ENCODE results near the gene USP10.

The USP10 gene

DNA sequence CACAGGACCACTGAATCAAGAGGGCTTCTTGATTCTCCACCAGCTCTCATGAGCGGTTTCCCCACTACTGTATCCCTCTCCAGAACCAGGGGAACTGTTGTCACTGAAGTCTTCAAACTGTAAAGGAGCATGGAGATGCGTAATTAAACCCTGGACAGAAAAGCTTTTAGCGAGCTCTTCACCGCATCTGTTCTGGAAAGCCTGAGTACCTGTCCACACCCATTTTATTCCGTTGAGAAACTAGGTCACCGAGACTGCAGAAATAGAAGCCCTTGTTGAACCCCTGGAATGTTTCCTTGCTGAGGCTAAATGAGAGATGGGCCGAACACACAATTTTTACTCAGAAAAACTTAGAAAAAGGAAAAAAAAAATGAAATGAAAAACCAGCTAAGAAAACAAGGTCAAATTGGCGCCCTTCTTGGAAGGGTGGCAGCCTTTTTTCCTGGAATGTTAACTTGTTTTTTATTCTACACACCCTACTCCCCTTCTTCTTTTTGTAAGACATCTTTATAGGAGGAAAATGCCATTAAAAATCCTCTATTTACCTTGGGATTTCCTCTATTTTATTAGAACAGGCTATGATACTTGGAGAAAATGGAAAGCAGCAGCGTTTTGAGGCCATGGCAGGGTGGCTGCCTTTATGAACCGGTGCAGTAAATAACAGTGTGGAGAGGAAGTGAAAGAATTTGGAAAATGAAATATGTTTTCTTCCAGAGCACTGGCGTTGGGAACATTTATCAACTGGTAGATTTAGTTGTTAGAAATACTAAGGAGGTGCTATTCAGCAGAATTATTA is 67.4 kb downstream of the USP10 start:
- no peak overlapping the region for H3K4me3 ChIP-seq (ENCODE audit: low read length)
- no peak for TF ChIP-seq ZNF274 (IDR thresholded peaks at IDR 0.05; ENCODE audit: low read depth, low read length)

DNA sequence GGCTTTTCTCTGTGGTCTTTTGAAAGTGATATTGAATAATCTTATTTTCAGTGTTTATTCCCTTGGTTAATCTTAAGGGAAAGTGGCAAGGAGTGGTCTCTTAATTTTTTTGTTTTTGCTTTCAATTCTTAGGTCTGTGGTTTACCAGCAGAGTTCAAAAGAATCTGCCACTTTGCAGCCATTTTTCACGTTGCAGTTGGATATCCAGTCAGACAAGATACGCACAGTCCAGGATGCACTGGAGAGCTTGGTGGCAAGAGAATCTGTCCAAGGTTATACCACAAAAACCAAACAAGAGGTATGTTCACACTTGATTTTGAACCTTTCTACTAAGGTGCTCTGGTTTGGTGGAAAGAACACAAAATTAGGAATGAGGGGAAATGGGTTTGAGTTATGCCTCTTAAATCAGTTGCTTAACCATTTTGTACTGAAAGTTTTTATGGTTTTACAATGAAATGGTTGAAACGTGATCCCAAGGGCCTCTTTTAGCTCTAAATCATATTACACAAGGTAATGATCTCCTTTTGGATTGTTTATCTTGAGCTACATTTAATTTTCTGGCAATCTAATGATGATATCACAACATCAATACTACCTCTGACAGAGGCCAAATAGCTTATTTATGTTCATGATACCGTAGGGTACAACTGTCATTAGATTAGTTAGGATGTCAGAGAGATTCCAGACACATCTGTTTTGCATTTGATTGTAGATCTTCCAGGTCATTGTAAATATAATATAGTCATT is 68.4 kb downstream of the USP10 start:
- H3K4me3 ChIP-seq (ENCODE audit: low read length) = no peak overlapping the region
- TF ChIP-seq ZNF274 (IDR thresholded peaks at IDR 0.05; ENCODE audit: low read depth, low read length) = no peak

- TF ChIP-seq ZNF274 (IDR thresholded peaks at IDR 0.05; ENCODE audit: low read depth, low read length) = no peak
- H3K4me3 ChIP-seq (ENCODE audit: low read length) = no peak overlapping the region
Measured at GRCh38 chr16:84768808-84769197, 69.0 kb downstream of the USP10 start.

- no peak for TF ChIP-seq ZNF274 (IDR thresholded peaks at IDR 0.05; ENCODE audit: low read depth, low read length)
- no peak overlapping the region for H3K4me3 ChIP-seq (ENCODE audit: low read length)
Measured at GRCh38 chr16:84769416-84769815, 69.6 kb downstream of the USP10 start.

DNA sequence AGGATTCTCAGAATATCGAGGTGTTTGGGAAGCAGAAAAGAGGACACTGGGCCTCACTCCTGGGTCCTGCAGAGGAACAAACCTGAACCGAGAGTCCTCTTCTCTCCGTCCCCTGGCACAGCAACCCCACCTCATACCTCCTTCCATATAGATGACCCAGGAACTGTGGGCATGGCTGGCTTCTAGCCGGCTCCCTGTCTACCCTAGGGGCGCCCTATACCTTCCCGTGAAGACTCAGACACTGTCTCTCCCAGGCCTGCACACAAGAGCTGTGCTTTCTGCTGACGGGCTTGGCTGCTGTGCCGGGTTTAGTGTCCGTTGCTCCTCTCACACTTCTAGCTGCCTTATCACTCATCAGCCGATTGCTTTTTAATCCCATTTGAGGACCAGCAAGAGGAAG is 73.5 kb downstream of the USP10 start:
- no peak for TF ChIP-seq ZNF274 (IDR thresholded peaks at IDR 0.05; ENCODE audit: low read depth, low read length)
- H3K4me3 ChIP-seq (ENCODE audit: low read length) = no peak overlapping the region

DNA sequence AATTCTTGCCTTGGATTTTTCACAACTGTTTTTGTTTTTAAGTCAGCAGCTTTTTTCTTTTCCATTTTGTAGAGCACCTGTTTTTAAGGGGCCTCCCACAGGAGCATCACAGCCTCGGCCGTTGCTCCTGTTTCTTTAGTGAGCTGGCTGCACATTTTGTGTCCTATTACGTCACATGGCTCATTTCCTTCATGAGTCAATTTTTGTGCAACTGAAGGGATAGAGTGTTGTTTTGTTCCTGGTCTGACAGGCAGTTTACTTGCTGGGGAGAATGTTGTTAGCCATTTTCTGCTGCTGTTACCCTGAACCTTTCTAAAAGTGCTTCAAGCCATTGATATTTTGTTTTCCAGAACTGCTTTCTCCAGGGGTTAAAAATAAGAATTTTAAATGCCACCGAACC is 75.0 kb downstream of the USP10 start:
- H3K4me3 ChIP-seq (ENCODE audit: low read length) = no peak overlapping the region
- TF ChIP-seq ZNF274 (IDR thresholded peaks at IDR 0.05; ENCODE audit: low read depth, low read length) = no peak

GRCh38 chr16:84775262-84775810 is 75.5 kb downstream of the USP10 start:
- no peak for TF ChIP-seq ZNF274 (IDR thresholded peaks at IDR 0.05; ENCODE audit: low read depth, low read length)
- no peak overlapping the region for H3K4me3 ChIP-seq (ENCODE audit: low read length)

DNA sequence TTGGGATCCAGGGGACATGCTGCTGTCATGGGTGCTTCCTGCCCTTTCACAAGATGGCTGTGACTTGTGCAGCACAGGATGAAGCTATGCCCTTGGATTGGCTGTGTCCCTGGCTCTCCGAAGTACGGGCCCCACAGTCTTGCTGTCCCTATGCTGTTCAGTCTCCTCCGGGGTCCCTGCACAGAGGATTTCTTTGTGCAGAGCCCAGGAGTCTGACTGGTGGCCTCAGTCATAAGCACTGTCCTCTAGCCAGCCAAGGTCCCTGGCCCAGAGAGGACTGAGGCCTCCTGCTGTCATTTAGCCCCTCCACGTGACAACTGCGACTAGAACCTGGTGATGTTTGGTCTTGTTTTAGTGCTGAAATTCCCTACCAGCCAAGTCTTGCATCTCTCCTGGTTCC is 77.6 kb downstream of the USP10 start:
- H3K4me3 ChIP-seq (ENCODE audit: low read length) = no peak overlapping the region
- TF ChIP-seq ZNF274 (IDR thresholded peaks at IDR 0.05; ENCODE audit: low read depth, low read length) = no peak

DNA sequence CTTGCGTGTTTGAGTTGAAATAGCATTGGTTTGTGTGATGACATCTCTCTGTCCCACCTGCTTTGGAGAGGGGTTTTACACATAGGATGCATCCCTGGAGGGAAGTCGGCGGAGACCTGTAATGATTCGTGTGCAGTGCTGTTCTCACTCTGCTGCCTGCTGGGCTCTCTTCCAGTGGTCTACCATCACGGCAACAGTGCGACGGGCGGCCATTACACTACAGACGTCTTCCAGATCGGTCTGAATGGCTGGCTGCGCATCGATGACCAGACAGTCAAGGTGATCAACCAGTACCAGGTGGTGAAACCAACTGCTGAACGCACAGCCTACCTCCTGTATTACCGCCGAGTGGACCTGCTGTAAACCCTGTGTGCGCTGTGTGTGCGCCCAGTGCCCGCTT is 78.9 kb downstream of the USP10 start:
- H3K4me3 ChIP-seq (ENCODE audit: low read length) = no peak overlapping the region
- TF ChIP-seq ZNF274 (IDR thresholded peaks at IDR 0.05; ENCODE audit: low read depth, low read length) = no peak

DNA sequence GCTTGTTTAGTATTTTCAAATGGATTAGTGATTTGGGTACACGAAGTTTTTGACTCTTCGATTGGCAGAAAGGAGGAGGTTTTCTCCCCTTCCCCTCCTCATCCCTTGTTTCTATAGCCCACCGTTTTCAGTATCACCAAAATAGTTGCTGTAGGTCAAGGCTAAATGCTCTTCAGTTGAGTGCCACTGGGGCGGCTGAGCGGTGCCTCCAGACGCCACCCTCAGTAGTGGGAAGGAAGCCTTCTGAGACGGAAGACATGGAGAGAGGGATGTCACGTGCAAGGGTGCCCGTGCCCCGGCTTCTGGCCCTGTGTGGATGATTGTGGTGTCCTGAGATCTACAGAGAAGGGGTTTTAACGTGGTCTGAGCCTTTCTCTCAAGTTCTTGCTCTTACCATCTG is 80.3 kb downstream of the USP10 start:
- TF ChIP-seq ZNF274 (IDR thresholded peaks at IDR 0.05; ENCODE audit: low read depth, low read length) = no peak

GRCh38 chr16:84780544-84781376 is 81.0 kb downstream of the USP10 start:
- H3K4me3 ChIP-seq (ENCODE audit: low read length) = no peak overlapping the region
- TF ChIP-seq ZNF274 (IDR thresholded peaks at IDR 0.05; ENCODE audit: low read depth, low read length) = no peak

More for the DNA sequence above, 80.3 kb downstream of the USP10 start:
- H3K4me3 ChIP-seq (ENCODE audit: low read length) = no peak overlapping the region

GRCh38 chr16:84782846-84783245 is 83.0 kb downstream of the USP10 start:
- no peak overlapping the region for H3K4me3 ChIP-seq (ENCODE audit: low read length)
- TF ChIP-seq ZNF274 (IDR thresholded peaks at IDR 0.05; ENCODE audit: low read depth, low read length) = no peak

DNA sequence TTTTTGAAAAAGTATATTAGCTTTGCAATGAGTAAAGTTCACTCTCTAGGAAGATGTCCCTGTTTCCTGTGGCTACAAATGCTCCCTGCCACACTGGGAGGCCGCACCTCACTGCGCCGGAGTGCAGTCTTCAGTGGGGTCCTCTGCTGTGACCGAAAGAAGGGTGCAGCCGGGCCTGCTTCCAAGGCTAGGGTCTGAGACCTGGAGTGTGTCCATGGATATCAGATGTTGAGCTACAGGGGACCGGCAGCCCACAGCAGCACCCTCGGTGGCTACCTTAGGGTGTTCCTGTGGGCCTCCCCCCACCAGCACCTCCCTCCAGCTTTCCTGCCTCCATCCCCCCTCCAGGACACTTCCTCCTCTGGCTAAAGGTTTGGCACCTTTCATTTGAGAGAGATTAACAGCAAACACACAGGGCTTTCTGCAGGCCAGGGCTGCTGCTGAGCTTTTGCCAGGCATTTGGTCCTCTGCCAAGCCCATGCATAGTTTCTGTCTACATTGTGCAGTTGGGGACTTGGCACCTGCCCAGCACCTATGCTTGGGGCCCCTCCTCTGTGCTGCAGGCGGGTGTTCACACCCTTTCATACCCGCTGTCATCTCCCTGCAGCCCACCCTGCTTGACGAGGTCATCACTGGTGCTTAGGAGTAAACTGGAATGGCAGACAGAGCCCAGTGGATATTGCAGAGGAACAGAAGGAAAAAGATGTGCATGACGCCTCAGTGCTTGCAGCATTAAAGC is 86.2 kb downstream of the USP10 start:
- TF ChIP-seq ZNF274 (IDR thresholded peaks at IDR 0.05; ENCODE audit: low read depth, low read length) = no peak
- no peak overlapping the region for H3K4me3 ChIP-seq (ENCODE audit: low read length)

All from GM08714 (cell line).